Measurements from ENCODE around the gene CERS6. TPM values are rescaled to one million over a fixed set of nuclear protein-coding genes. Genes with fewer than 3 reads are reported as not detected.

CERS6 gene
- total and polyA plus RNA-seq, 2 of the 8 experiments (the other 6 are each of a cell fraction or from before 2014, with no cell fraction given): 6.8 to 28.2 TPM

- TF ChIP-seq CTCF (IDR thresholded peaks at IDR 0.05; ENCODE audit: control extremely low read depth in 1 of 3, insufficient read depth in 1 of 3, low read depth in 1 of 3, low read length in 3 of 3) (no peak), YY1 (IDR thresholded peaks at IDR 0.05; ENCODE audit: low read depth, low read length) (no peak), TBP (IDR thresholded peaks at IDR 0.05; ENCODE audit: low read depth, low read length) (no peak), POLR2A (IDR thresholded peaks at IDR 0.05; ENCODE audit: control extremely low read depth in 1 of 2, low read depth in 2 of 2, low read length in 2 of 2) (no peak), HDAC6 (IDR thresholded peaks at IDR 0.05; ENCODE audit: low read depth, low read length) (no peak), ASH2L (IDR thresholded peaks at IDR 0.05; ENCODE audit: low read length) (no peak), CBX5 (IDR thresholded peaks at IDR 0.05; ENCODE audit: low read depth, low read length) (no peak), JUND (IDR thresholded peaks at IDR 0.05; ENCODE audit: low read length) (no peak), ZNF274 (IDR thresholded peaks at IDR 0.05; ENCODE audit: borderline replicate concordance, extremely low read depth, low read length) (no peak)
Measured at GRCh38 chr2:168611896-168612650, 156.0 kb downstream of the CERS6 start (continued).
